CD4-positive, alpha-beta T cell (primary cell): ENCODE data around the gene TPCN2. TPM values are rescaled to one million over a fixed set of nuclear protein-coding genes. Genes with fewer than 3 reads are reported as not detected.

Source experiments
- ATAC-seq: fragments of 200-7000 bp; cut with Tn5 transposase; one replicate; pipeline ENCODE4 v1.10.0; 2022; ENCODE audit warnings: mild to moderate bottlenecking; ENCODE audit not compliant: poor library complexity
- CTCF ChIA-PET: fragments of 350-600 bp; sonication (Branson Sonifier 250); formaldehyde crosslinking; loops from one replicate; lab custom pipeline; 2021; ENCODE audit warnings: antibody characterized with exemption, inconsistent platforms; lab: Charles Lee
- POLR2A ChIA-PET: fragments of 350-600 bp; sonication (Branson Sonifier 250); formaldehyde crosslinking; loops from one replicate; lab custom pipeline; 2021; ENCODE audit warnings: antibody characterized with exemption, inconsistent platforms; lab: Charles Lee
- DNase-seq, 14 experiments: peaks; one replicate each; pipeline ENCODE4 v3.0.0-alpha.2; 2013 to 2020; ENCODE audit warnings: mixed read lengths in 2 of 14
- H3K27ac ChIP-seq, 2 donors: one replicate each; pipeline versions ENCODE4 v1.5.1 to v1.7.0; 2013; ENCODE audit warnings: low read length in 2 of 2, low read depth in 1 of 2, mild to moderate bottlenecking in 1 of 2
- H3K27me3 ChIP-seq, 2 experiments: 1 replicate in 1 of 2; 2 replicates in 1 of 2; pipeline versions ENCODE4 v1.6.1 to v1.7.0; 2013; ENCODE audit warnings: low read length in 2 of 2, control low read depth in 1 of 2, mild to moderate bottlenecking in 1 of 2, moderate library complexity in 1 of 2; ENCODE audit not compliant: insufficient read depth in 2 of 2, control insufficient read depth in 1 of 2
- H3K36me3 ChIP-seq: one replicate; pipeline ENCODE4 v1.6.1; 2013; ENCODE audit warnings: low read length, control low read depth; ENCODE audit not compliant: insufficient read depth
- H3K4me1 ChIP-seq: one replicate; pipeline ENCODE4 v1.6.1; 2013; ENCODE audit warnings: low read length, control low read depth; ENCODE audit not compliant: insufficient read depth
- H3K4me3 ChIP-seq: one replicate; pipeline ENCODE4 v1.5.1; 2013; ENCODE audit warnings: mild to moderate bottlenecking, low read length, moderate library complexity
- H3K9me3 ChIP-seq, 2 experiments: 1 replicate in 1 of 2; 2 replicates in 1 of 2; pipeline versions ENCODE4 v1.6.1 to v1.7.0; 2013; ENCODE audit warnings: low read length in 2 of 2, mild to moderate bottlenecking in 2 of 2, control low read depth in 1 of 2, moderate library complexity in 1 of 2; ENCODE audit not compliant: control insufficient read depth in 1 of 2, insufficient read depth in 1 of 2
- H3K27ac Mint-ChIP-seq: one replicate; pipeline ENCODE4 v1.8.0; 2020; ENCODE audit warnings: mixed read lengths
- H3K27me3 Mint-ChIP-seq: one replicate; pipeline ENCODE4 v1.8.0; 2021; ENCODE audit warnings: mixed read lengths
- H3K36me3 Mint-ChIP-seq: one replicate; pipeline ENCODE4 v1.8.0; 2021; ENCODE audit warnings: low read depth, mixed read lengths
- H3K4me1 Mint-ChIP-seq: one replicate; pipeline ENCODE4 v1.8.0; 2021; ENCODE audit warnings: low read depth, mixed read lengths
- H3K4me3 Mint-ChIP-seq: one replicate; pipeline ENCODE4 v1.8.0; 2020; ENCODE audit warnings: mild to moderate bottlenecking, mixed read lengths
- H3K9me3 Mint-ChIP-seq: one replicate; pipeline ENCODE4 v1.8.0; 2020; ENCODE audit warnings: mixed read lengths
- intact Hi-C, 2 experiments: fragments of 100-400 bp; cut with DNase I in 1 of 2; cut with micrococcal nuclease in 1 of 2; formaldehyde crosslinking; loops; one replicate each; pipeline versions ENCODE4 v1.15.1 to v1.9.0; 2023 to 2025; cut with DNase I, micrococcal nuclease
- total RNA-seq, 174 experiments: library from RNA in 2 of 174; stranded (reverse) in 2 of 174; gene quantifications; one replicate each; pipeline ENCODE4 v1.2.3 and lab custom pipeline; 2021 to 2026
- TF ChIP-seq, protein P1 (sequence below): fragments of 200-600 bp; IDR thresholded peaks from one replicate; pipeline ENCODE4 v1.8.0; 2022; ENCODE audit warnings: antibody characterized with exemption, mild to moderate bottlenecking

The TPCN2 gene
- total RNA-seq, 2 experiments from 2014 or later = 10.2 to 11.5 TPM

DNA sequence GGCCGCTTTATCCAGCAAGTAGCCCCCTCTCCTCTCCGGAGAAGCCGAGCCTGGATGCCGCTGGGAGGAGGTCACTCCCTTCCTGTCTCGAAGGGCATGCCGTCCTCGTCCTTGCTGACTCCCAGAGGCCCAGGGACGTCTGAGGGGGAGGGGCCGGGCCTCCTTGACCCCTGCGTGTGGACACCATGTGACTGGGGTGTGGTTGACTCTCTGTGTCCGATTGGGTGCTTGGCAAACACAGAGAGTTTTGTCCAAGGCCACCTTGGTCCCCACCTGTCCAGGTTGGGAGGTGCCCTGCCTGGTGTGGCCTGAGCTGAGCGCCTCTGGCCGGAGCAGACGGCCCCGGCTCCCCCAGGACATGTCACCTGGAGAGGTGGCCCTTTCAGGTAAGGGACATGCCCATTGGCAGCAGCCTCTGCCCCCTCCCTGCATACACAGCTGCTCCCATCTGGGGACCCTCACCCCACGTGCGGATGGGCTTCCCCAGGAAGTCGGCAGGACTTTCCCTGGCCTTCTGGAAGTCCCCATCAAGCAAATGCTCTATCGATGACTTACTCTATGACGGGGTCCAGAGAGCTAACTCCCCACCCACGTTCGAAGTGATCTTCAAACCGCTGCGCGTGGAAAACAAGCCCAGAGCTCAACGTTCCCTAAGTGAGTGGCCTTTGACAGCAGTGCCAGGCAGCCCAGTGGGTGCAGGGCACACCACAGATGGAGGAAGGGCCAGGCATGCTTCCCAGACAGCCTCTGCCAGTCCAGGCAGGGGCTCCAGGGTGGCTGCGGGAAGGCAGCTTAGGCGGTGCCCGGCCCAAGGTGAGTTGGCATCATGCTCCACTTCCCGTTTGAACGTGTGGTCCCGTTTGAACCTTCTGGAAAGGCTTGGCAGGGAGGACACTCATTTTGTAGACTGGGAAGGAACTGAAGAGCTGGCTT lies 106.8 kb downstream of the TPCN2 start, which contains the start of gene SMIM38:
Gene SMIM38 (plus strand): TSS at position 634 of the 933 bp plus-strand sequence. CDS start 1,912 bp downstream, outside the sequence.
- no peaks in the 10 kb centered on the region for H3K4me1 Mint-ChIP-seq
- no peak within 1 kb of the TSS for H3K4me3 ChIP-seq
- H3K9me3 ChIP-seq = peaks cover 0 to 13% of the 10 kb centered on the region in 2 experiments
- no peak for ATAC-seq
- POLR2A ChIA-PET = no interaction called here
- peaks cover 14% of the 10 kb centered on the region for H3K4me1 ChIP-seq
- H3K36me3 ChIP-seq = no peaks in the 10 kb centered on the region
- no peaks in the 10 kb centered on the region for H3K36me3 Mint-ChIP-seq
- CTCF ChIA-PET = no interaction called here
- no peak within 1 kb of the TSS for H3K4me3 Mint-ChIP-seq
- H3K9me3 Mint-ChIP-seq = no peaks in the 10 kb centered on the region
- H3K27me3 ChIP-seq = peaks cover 4 to 9% of the 10 kb centered on the region in 2 experiments
- H3K27ac ChIP-seq = no peak within 1 kb of the TSS
- TF ChIP-seq, protein P1, sequence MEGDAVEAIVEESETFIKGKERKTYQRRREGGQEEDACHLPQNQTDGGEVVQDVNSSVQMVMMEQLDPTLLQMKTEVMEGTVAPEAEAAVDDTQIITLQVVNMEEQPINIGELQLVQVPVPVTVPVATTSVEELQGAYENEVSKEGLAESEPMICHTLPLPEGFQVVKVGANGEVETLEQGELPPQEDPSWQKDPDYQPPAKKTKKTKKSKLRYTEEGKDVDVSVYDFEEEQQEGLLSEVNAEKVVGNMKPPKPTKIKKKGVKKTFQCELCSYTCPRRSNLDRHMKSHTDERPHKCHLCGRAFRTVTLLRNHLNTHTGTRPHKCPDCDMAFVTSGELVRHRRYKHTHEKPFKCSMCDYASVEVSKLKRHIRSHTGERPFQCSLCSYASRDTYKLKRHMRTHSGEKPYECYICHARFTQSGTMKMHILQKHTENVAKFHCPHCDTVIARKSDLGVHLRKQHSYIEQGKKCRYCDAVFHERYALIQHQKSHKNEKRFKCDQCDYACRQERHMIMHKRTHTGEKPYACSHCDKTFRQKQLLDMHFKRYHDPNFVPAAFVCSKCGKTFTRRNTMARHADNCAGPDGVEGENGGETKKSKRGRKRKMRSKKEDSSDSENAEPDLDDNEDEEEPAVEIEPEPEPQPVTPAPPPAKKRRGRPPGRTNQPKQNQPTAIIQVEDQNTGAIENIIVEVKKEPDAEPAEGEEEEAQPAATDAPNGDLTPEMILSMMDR = no peak
- H3K27me3 Mint-ChIP-seq = peaks cover 9% of the 10 kb centered on the region
- no peak for DNase-seq
- intact Hi-C loops = no loop called here
- H3K27ac Mint-ChIP-seq = no peak within 1 kb of the TSS

DNA sequence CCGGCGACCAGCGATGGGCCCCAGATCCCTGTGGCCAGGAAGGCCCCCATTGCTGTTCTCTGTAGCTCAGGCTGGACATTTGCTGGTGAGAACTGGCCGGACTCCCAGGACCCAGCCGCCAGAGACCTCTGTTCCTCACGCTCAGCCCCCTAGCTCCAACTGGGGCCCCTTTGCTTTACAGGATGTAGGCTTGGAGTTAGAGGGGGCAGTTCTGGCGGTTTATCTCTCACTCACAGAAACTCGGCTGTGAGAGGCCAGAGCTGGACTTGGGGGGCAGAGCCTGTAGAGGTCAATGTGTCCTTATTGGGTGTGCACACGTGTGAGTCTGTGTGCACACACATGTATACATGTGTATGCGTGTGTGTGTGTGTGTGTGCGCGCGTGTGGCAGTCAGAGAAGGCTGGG lies 107.5 kb downstream of the TPCN2 start:
- H3K4me3 Mint-ChIP-seq = no peak overlapping the region
- ChIA-PET POLR2A (no interaction called here), CTCF (no interaction called here)
- H3K9me3 ChIP-seq = peaks cover 0 to 13% of the 10 kb centered on the region in 2 experiments
- H3K27ac ChIP-seq = no peak overlapping the region
- no peak for DNase-seq
- TF ChIP-seq, protein P1 = no peak
- H3K4me3 ChIP-seq = no peak overlapping the region
- peaks cover 14% of the 10 kb centered on the region for H3K4me1 ChIP-seq
- intact Hi-C loops = no loop called here
- H3K27ac Mint-ChIP-seq = no peak overlapping the region
- H3K36me3 Mint-ChIP-seq = no peaks in the 10 kb centered on the region
- H3K36me3 ChIP-seq = no peaks in the 10 kb centered on the region
- H3K27me3 ChIP-seq = peaks cover 4 to 9% of the 10 kb centered on the region in 2 experiments
- ATAC-seq = no peak
- no peaks in the 10 kb centered on the region for H3K9me3 Mint-ChIP-seq
- H3K4me1 Mint-ChIP-seq = no peaks in the 10 kb centered on the region
- peaks cover 9% of the 10 kb centered on the region for H3K27me3 Mint-ChIP-seq

DNA sequence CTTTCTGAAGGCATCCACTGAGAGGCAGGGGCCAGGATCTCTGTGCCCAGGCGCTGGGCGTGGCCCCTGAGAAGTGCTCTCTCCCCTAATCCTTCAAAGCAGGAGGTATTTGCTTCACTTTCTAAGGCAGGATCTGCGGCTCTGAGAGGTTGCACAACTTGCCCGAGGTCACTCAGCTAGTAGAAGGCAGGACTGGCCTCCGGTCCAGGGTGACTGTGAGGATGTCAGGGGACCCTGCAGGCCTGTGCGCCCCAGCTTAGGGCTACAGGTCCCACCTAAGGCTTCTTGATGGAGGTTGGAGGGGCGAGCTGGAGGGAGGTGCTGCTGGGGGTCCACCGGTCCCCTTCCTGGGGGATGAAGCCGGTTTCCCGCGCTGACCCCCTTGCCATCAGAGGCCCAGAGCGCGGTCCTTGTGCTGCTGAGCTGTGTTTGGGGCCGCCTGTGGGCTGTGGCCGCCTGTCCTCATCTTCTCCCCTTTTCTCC lies 108.0 kb downstream of the TPCN2 start:
- ATAC-seq = no peak
- DNase-seq = no peak
- Mint-ChIP-seq H3K4me1 (no peaks in the 10 kb centered on the region), H3K9me3 (no peaks in the 10 kb centered on the region), H3K27me3 (peaks cover 9% of the 10 kb centered on the region), H3K36me3 (no peaks in the 10 kb centered on the region), H3K4me3 (no peak overlapping the region), H3K27ac (no peak overlapping the region)
- TF ChIP-seq, protein P1 = no peak
- no peak overlapping the region for H3K27ac ChIP-seq
- POLR2A ChIA-PET = no interaction called here
- H3K4me1 ChIP-seq = peaks cover 14% of the 10 kb centered on the region
- intact Hi-C loops = no loop called here
- peaks cover 0 to 13% of the 10 kb centered on the region in 2 experiments for H3K9me3 ChIP-seq
- CTCF ChIA-PET = no interaction called here
- H3K36me3 ChIP-seq = no peaks in the 10 kb centered on the region
- peaks cover 4 to 9% of the 10 kb centered on the region in 2 experiments for H3K27me3 ChIP-seq
- no peak overlapping the region for H3K4me3 ChIP-seq
